Esophagus squamous epithelium (tissue), 4 donors: ENCODE data around the gene ALDH8A1.

Experiments
- CTCF ChIP-seq, 6 experiments: fragments of 450-650 bp in 4 of 6; fragments of 200-600 bp in 2 of 6; sonication (generic) in 2 of 6; IDR thresholded peaks; one replicate each; pipeline ENCODE4 v1.5.1; 2016 to 2019; ENCODE audit warnings: antibody characterized with exemption in 6 of 6, mild to moderate bottlenecking in 4 of 6, moderate library complexity in 4 of 6
- POLR2A ChIP-seq, 4 donors: fragments of 450-650 bp; IDR thresholded peaks; one replicate each; pipeline ENCODE4 v1.6.1; 2017; ENCODE audit warnings: antibody characterized with exemption in 4 of 4, mild to moderate bottlenecking in 4 of 4, moderate library complexity in 3 of 4

DNA sequence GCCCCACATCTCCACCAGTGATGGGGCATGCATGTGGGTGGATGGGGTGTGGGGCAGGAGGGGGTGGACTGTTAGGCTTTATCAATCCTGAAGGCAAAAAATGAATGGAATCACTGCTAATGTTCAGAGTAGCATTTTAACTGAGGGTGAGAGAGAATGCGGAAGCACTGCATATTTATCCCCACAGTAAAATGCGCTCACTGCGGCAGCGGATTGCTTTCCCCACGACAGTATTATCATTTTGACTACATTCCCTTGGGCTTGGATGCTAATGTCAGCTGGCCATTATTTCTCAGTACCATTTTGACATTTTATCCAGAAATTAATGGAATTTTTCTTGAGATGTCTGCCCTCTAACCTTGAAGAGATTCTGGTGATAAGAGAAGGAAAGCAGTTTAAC, 13.4 kb downstream of the ALDH8A1 start:
- TF ChIP-seq CTCF (IDR thresholded peaks at IDR 0.05) (no peak), POLR2A (IDR thresholded peaks at IDR 0.05) (no peak)
